HG02759 (cell line): ENCODE data around the gene LSAMP.
"Not testable (repeated sequence)": the region's sequence is repeated elsewhere in the genome, so short reads cannot be mapped to it uniquely, and the experiment has no call there.

Source experiments
- ATAC-seq: cut with Tn5 transposase; IDR thresholded peaks from one replicate; pipeline ENCODE4 v1.9.1; 2021; ENCODE audit warnings: mild to moderate bottlenecking, moderate library complexity; ENCODE audit not compliant: unreplicated experiment

Gene LSAMP

GRCh38 chr3:115823083-115823482 lies 622.2 kb downstream of the LSAMP start:
- no peak for ATAC-seq

GRCh38 chr3:115822579-115822978 lies 622.7 kb downstream of the LSAMP start:
- no peak for ATAC-seq

- peak; percentile 85 for ATAC-seq
These were observed 625.4 kb downstream of the LSAMP start for GRCh38 chr3:115819785-115820384.

GRCh38 chr3:115814778-115815380 lies 630.4 kb downstream of the LSAMP start:
- ATAC-seq: peak; percentile 63

GRCh38 chr3:115814006-115814405 lies 631.3 kb downstream of the LSAMP start:
- no peak for ATAC-seq

- no peak for ATAC-seq
These were observed 636.5 kb downstream of the LSAMP start for GRCh38 chr3:115808816-115809215.

GRCh38 chr3:115808244-115808643 lies 637.0 kb downstream of the LSAMP start:
- no peak for ATAC-seq

GRCh38 chr3:115806501-115806900 lies 638.8 kb downstream of the LSAMP start:
- no peak for ATAC-seq

- no peak for ATAC-seq
These were observed 639.8 kb downstream of the LSAMP start for GRCh38 chr3:115805520-115805919.

- ATAC-seq: no peak
These were observed 640.6 kb downstream of the LSAMP start for GRCh38 chr3:115804713-115805119.

- no peak for ATAC-seq
These were observed 641.1 kb downstream of the LSAMP start for GRCh38 chr3:115804200-115804599.

- ATAC-seq: no peak
These were observed 641.6 kb downstream of the LSAMP start for GRCh38 chr3:115803661-115804060.

- ATAC-seq: no peak
These were observed 644.7 kb downstream of the LSAMP start for GRCh38 chr3:115800489-115801075.

- ATAC-seq: not testable (repeated sequence)
These were observed 645.2 kb downstream of the LSAMP start for GRCh38 chr3:115800065-115800464.

GRCh38 chr3:115792206-115792955 lies 652.9 kb downstream of the LSAMP start:
- peak; percentile 78 for ATAC-seq

GRCh38 chr3:115791271-115792153 lies 653.8 kb downstream of the LSAMP start:
- not testable (repeated sequence) for ATAC-seq

- peak; percentile 76 for ATAC-seq
These were observed 654.5 kb downstream of the LSAMP start for GRCh38 chr3:115790759-115791158.

GRCh38 chr3:115789481-115789880 lies 655.8 kb downstream of the LSAMP start:
- no peak for ATAC-seq

- no peak for ATAC-seq
These were observed 656.3 kb downstream of the LSAMP start for GRCh38 chr3:115788921-115789470.

GRCh38 chr3:115787818-115788217 lies 657.5 kb downstream of the LSAMP start:
- no peak for ATAC-seq
